DOHH2 (cell line): ENCODE data around the gene SLC39A9.

Source experiments
- EZH2phosphoT487 ChIP-seq: fragments of 200-600 bp; sonication (generic); IDR thresholded peaks from 2 replicates; pipeline ENCODE4 v1.6.1; 2017; ENCODE audit warnings: borderline replicate concordance, mild to moderate bottlenecking, antibody characterized with exemption, low read length, moderate library complexity, mixed read lengths
- TF ChIP-seq, protein P1 (sequence below): fragments of 200-600 bp; sonication (generic); IDR thresholded peaks from one replicate; pipeline ENCODE4 v1.5.1; 2014; ENCODE audit warnings: antibody characterized with exemption, mild to moderate bottlenecking, low read depth, low read length; ENCODE audit not compliant: poor library complexity, severe bottlenecking

GRCh38 chr14:69439521-69440270, 41.2 kb downstream of the SLC39A9 start:
- TF ChIP-seq, protein P1, sequence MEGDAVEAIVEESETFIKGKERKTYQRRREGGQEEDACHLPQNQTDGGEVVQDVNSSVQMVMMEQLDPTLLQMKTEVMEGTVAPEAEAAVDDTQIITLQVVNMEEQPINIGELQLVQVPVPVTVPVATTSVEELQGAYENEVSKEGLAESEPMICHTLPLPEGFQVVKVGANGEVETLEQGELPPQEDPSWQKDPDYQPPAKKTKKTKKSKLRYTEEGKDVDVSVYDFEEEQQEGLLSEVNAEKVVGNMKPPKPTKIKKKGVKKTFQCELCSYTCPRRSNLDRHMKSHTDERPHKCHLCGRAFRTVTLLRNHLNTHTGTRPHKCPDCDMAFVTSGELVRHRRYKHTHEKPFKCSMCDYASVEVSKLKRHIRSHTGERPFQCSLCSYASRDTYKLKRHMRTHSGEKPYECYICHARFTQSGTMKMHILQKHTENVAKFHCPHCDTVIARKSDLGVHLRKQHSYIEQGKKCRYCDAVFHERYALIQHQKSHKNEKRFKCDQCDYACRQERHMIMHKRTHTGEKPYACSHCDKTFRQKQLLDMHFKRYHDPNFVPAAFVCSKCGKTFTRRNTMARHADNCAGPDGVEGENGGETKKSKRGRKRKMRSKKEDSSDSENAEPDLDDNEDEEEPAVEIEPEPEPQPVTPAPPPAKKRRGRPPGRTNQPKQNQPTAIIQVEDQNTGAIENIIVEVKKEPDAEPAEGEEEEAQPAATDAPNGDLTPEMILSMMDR: no peak
- no peak for TF ChIP-seq EZH2phosphoT487
